Lung (tissue), 12 donors: ENCODE measurements around the gene HLA-DOA. TPM values are rescaled to one million over a fixed set of nuclear protein-coding genes. Genes with fewer than 3 reads are reported as not detected.
A peak's percentile ranks its signal among the peaks of the same experiment; 100 is the strongest.

Experiments
- ATAC-seq: fragments of 200-7000 bp; cut with Tn5 transposase; one replicate; pipeline ENCODE4 v1.9.1; 2020; ENCODE audit warnings: moderate number of reproducible peaks; ENCODE audit not compliant: insufficient read depth, low FRiP score
- DNase-seq, 3 donors: peaks; one replicate each; pipeline ENCODE4 v3.0.0-alpha.2; 2013 to 2017
- H3K27ac ChIP-seq, 2 donors: one replicate each; pipeline ENCODE4 v1.5.1; 2013; ENCODE audit warnings: mild to moderate bottlenecking in 2 of 2, moderate library complexity in 2 of 2, control low read depth in 1 of 2, inconsistent platforms in 1 of 2, low read depth in 1 of 2, low read length in 1 of 2
- H3K27me3 ChIP-seq, 3 donors: one replicate each; pipeline ENCODE4 v1.5.1; 2013; ENCODE audit warnings: low read length in 2 of 3; ENCODE audit not compliant: control insufficient read depth in 3 of 3, insufficient read depth in 3 of 3
- H3K36me3 ChIP-seq, 4 donors: one replicate each; pipeline ENCODE4 v1.5.1; 2013; ENCODE audit warnings: low read length in 4 of 4, mild to moderate bottlenecking in 1 of 4, moderate library complexity in 1 of 4; ENCODE audit not compliant: control insufficient read depth in 4 of 4, insufficient read depth in 4 of 4
- H3K4me1 ChIP-seq, 5 donors: one replicate each; pipeline ENCODE4 v1.5.1; 2013; ENCODE audit warnings: low read length in 5 of 5, mild to moderate bottlenecking in 2 of 5, moderate library complexity in 1 of 5; ENCODE audit not compliant: control insufficient read depth in 5 of 5, insufficient read depth in 5 of 5
- H3K4me3 ChIP-seq: one replicate; pipeline ENCODE4 v1.5.1; 2013; ENCODE audit warnings: mild to moderate bottlenecking, control low read depth, moderate library complexity
- H3K9ac ChIP-seq, 2 donors: one replicate each; pipeline ENCODE4 v1.5.1; 2013; ENCODE audit warnings: low read length in 2 of 2, control low read depth in 1 of 2; ENCODE audit not compliant: insufficient read depth in 1 of 2
- H3K9me3 ChIP-seq, 4 donors: one replicate each; pipeline ENCODE4 v1.5.1; 2013; ENCODE audit warnings: low read length in 3 of 4, mild to moderate bottlenecking in 1 of 4, moderate library complexity in 1 of 4; ENCODE audit not compliant: control insufficient read depth in 4 of 4, insufficient read depth in 3 of 4
- WGBS, 2 donors: extraction: QIAGEN DNeasy Blood & Tissue Kit; methylation state at CpG; one replicate each; pipeline ENCODE4 v1.1.7; 2013; 5-methylcytosine and 5-hydroxymethylcytosine counted together
- polyA plus RNA-seq, 2 donors: library from polyadenylated mRNA; stranded (reverse); fragments of 200-250 nt; gene quantifications; one replicate each; pipeline ENCODE4 v1.2.1, GENCODE V29; 2013
- total RNA-seq, 2 donors: library from RNA; depleted of rRNA in 1 of 2; stranded (reverse); fragments of >200 nt in 1 of 2; gene quantifications; one replicate each; pipeline ENCODE4 v1.2.1, GENCODE V29; 2014 to 2021
- TF ChIP-seq, protein P1 (sequence below): IDR thresholded peaks from 2 replicates; pipeline ENCODE4 v1.5.1; 2012; ENCODE audit warnings: mild to moderate bottlenecking; ENCODE audit errors: control extremely low read depth, extremely low read depth
- donor health status: control.
- donor health status: control.
- donor health status: Bipolar disorder and iron deficiency.
- donor health status: healthy.
- donor health status: DM: yes; HTN: yes; CAD: no.

The HLA-DOA gene
- total and polyA plus RNA-seq, 4 donors: 4.6 to 26.4 (median 16.8) TPM

DNA sequence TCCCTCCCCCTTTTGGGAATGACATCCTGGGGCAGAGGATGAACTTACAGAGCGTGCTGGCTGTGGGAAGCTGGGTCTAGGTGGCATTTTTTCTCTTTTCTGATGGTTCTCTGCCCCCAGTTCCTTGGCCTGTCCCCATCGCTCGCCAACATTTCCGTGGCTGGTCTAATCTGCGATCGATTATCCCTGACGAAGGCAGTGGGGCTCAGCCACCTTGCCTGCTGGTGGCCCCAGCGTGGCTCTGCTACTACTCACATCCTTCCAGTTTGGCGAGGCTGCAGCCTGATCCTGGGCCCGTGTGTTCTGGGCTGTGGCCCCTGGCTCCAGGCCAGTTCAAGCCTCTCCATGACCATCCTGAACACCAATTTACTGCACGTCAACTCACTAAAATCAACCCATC is 6.4 kb upstream of the HLA-DOA start:
- TF ChIP-seq, protein P1, sequence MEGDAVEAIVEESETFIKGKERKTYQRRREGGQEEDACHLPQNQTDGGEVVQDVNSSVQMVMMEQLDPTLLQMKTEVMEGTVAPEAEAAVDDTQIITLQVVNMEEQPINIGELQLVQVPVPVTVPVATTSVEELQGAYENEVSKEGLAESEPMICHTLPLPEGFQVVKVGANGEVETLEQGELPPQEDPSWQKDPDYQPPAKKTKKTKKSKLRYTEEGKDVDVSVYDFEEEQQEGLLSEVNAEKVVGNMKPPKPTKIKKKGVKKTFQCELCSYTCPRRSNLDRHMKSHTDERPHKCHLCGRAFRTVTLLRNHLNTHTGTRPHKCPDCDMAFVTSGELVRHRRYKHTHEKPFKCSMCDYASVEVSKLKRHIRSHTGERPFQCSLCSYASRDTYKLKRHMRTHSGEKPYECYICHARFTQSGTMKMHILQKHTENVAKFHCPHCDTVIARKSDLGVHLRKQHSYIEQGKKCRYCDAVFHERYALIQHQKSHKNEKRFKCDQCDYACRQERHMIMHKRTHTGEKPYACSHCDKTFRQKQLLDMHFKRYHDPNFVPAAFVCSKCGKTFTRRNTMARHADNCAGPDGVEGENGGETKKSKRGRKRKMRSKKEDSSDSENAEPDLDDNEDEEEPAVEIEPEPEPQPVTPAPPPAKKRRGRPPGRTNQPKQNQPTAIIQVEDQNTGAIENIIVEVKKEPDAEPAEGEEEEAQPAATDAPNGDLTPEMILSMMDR: no peak
- 81 to 83% methylated on average over 11 of the region's 11 CpGs for WGBS, 2 donors
- Histone ChIP-seq H3K4me1 (peaks cover 0 to 9% (median 4%) of the 10 kb centered on the region in 5 donors), H3K9ac (no peak overlapping the region), H3K27me3 (peaks cover 0 to 8% (median 6%) of the 10 kb centered on the region in 3 donors), H3K4me3 (no peak overlapping the region), H3K9me3 (no peaks in the 10 kb centered on the region), H3K36me3 (no peaks in the 10 kb centered on the region), H3K27ac (peak overlapping the region in 1 of 2 donors; percentile 37)
- ATAC-seq (no peak), DNase-seq (no peak)

DNA sequence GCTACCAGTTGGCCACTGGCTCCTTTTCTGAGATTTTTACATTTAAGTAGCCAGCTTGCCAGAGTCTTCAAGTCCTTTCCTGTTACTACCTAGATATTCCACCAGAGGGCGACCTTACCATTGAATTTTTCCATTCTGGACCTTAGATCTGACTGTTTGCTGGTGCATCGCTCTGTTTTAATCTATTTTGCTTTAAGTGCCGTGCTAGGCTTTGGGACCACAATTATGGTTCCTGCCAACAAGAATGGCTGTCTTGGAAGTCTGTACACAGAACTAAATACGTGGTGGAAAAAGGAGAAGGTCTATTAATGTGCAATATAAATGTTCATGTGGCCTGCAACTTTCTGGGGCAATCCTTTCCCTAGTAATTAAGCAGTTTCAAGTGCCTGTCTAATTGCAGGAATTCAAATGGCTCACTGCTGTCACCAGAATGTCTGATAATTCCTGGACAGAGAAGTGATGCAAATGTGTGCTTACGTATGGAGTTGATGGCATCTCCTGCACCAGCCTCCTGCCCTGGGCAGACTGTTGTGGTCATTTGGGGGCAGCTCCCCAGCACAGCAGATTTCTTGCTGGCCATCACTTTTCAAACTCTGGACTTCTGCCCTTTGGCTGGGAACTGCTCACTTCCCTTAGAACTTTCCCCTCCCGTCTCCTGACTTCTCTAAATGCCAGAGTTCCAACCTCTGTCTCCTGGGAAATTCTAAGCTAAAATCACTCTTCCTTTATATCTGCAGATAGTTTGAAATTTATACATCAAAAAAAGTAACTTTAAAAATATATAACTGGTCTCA is 5.6 kb upstream of the HLA-DOA start:
- H3K27me3 ChIP-seq: peaks cover 0 to 11% (median 8%) of the 10 kb centered on the region in 3 donors
- WGBS, 2 donors: 18 to 29% methylated on average over 6 of the region's 6 CpGs
- DNase-seq: peak; percentile 67 to 93 (median 87)

DNA sequence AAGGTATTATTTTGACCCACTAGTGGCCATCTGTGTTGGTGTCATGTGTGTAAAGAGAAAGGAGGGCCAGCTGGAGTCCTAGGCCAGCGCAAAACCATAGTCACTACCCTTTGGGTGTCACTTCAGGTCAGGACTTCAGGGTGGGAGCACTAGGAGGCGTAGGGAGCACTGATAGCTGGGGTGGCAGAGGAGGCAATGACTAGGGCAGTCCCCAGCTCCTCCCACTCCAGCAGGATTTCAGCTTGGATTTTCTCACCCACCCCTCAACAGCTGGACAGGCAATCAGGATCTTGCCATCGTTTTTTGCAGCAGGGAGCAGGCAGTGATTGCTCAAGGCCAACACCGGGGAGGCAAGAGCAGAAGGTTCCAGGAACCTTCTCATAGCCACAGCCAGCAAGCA is 4.2 kb upstream of the HLA-DOA start:
- TF ChIP-seq, protein P1: no peak
- WGBS, 2 donors: 46 to 54% methylated on average over 4 of the region's 4 CpGs
- H3K4me1 ChIP-seq: peaks cover 0 to 12% (median 0%) of the 10 kb centered on the region in 5 donors
- no peak overlapping the region for H3K27ac ChIP-seq
- ATAC-seq (no peak), DNase-seq (peak in 2 of 3 donors; percentile 31 to 49)
- H3K36me3 ChIP-seq: no peaks in the 10 kb centered on the region
- no peak overlapping the region for H3K4me3 ChIP-seq
- no peaks in the 10 kb centered on the region for H3K9me3 ChIP-seq
- H3K9ac ChIP-seq: no peak overlapping the region
- H3K27me3 ChIP-seq: peaks cover 0 to 11% (median 8%) of the 10 kb centered on the region in 3 donors

More for the DNA sequence above, 5.6 kb upstream of the HLA-DOA start:
- no peak overlapping the region for H3K4me3 ChIP-seq
- no peaks in the 10 kb centered on the region for H3K9me3 ChIP-seq
- peak overlapping the region; percentile 14 to 15 for H3K27ac ChIP-seq
- H3K4me1 ChIP-seq: peaks cover 0 to 9% (median 4%) of the 10 kb centered on the region in 5 donors
- TF ChIP-seq, protein P1: peak; percentile 88
- no peak overlapping the region for H3K9ac ChIP-seq
- peak; percentile 57 for ATAC-seq
- no peaks in the 10 kb centered on the region for H3K36me3 ChIP-seq
